Endodermal cell (in vitro differentiated cells): ENCODE results near the gene ALDH3B2. TPM values are rescaled to one million over a fixed set of nuclear protein-coding genes. Genes with fewer than 3 reads are reported as not detected.
"Not testable (repeated sequence)": the region's sequence is repeated elsewhere in the genome, so short reads cannot be mapped to it uniquely, and the experiment has no call there.

Experiments
- DNase-seq: peaks from one replicate; pipeline ENCODE4 v3.0.0-alpha.2; 2017
- H3K27ac ChIP-seq: 2 replicates; pipeline ENCODE4 v1.5.1; 2013; ENCODE audit warnings: mild to moderate bottlenecking, low read depth, low read length, moderate library complexity
- H3K27me3 ChIP-seq: 2 replicates; pipeline ENCODE4 v1.6.1; 2013; ENCODE audit warnings: mild to moderate bottlenecking, low read length, moderate library complexity; ENCODE audit not compliant: insufficient read depth, control insufficient read depth, poor library complexity, severe bottlenecking
- H3K36me3 ChIP-seq: 2 replicates; pipeline ENCODE4 v1.7.0; 2013; ENCODE audit warnings: mild to moderate bottlenecking, low read length, moderate library complexity; ENCODE audit not compliant: control insufficient read depth, insufficient read depth
- H3K4me1 ChIP-seq: one replicate; pipeline ENCODE4 v1.7.0; 2013; ENCODE audit warnings: low read length; ENCODE audit not compliant: control insufficient read depth, insufficient read depth
- H3K4me3 ChIP-seq: 2 replicates; pipeline ENCODE4 v1.5.1; 2013; ENCODE audit warnings: mild to moderate bottlenecking, low read length, moderate library complexity
- H3K9ac ChIP-seq: 2 replicates; pipeline ENCODE4 v1.6.1; 2013; ENCODE audit warnings: mild to moderate bottlenecking, low read length, moderate library complexity; ENCODE audit not compliant: poor library complexity, severe bottlenecking; ENCODE audit errors: extremely low read depth
- H3K9me3 ChIP-seq: 2 replicates; pipeline ENCODE4 v1.6.1; 2013; ENCODE audit warnings: mild to moderate bottlenecking, low read length, moderate library complexity; ENCODE audit not compliant: control insufficient read depth
- H3K27ac Mint-ChIP-seq: 2 replicates; pipeline ENCODE4 v1.8.0; 2020; ENCODE audit warnings: mixed read lengths
- H3K27me3 Mint-ChIP-seq: 2 replicates; pipeline ENCODE4 v1.8.0; 2021; ENCODE audit warnings: mild to moderate bottlenecking, mixed read lengths; ENCODE audit not compliant: insufficient read depth
- H3K36me3 Mint-ChIP-seq: 2 replicates; pipeline ENCODE4 v1.8.0; 2020; ENCODE audit warnings: low read depth, mixed read lengths
- H3K4me1 Mint-ChIP-seq: 2 replicates; pipeline ENCODE4 v1.8.0; 2020; ENCODE audit warnings: mixed read lengths
- H3K4me3 Mint-ChIP-seq: 2 replicates; pipeline ENCODE4 v1.8.0; 2020; ENCODE audit warnings: mild to moderate bottlenecking, moderate library complexity, mixed read lengths
- H3K9me3 Mint-ChIP-seq: 2 replicates; pipeline ENCODE4 v1.8.0; 2020; ENCODE audit warnings: mild to moderate bottlenecking, mixed read lengths
- WGBS, 2 experiments: methylation state at CpG; one replicate each; pipeline versions ENCODE4 v1.1.5 to v1.1.7; 2013; ENCODE audit warnings: missing lambda C conversion rate in 2 of 2, mixed read lengths in 1 of 2; ENCODE audit not compliant: insufficient coverage in 1 of 2, insufficient read length in 1 of 2; 5-methylcytosine and 5-hydroxymethylcytosine counted together
- total RNA-seq, 2 donors: library from RNA; stranded (reverse); fragmentation: NEBNext Ultra II Directional in 1 of 2; extraction: Animal tissue kit (Norgen Biotek cat#: 25700) in 1 of 2; gene quantifications; 2 replicates in 1 of 2; 3 replicates in 1 of 2; pipeline ENCODE4 v1.2.1, GENCODE V29; 2021
- TF ChIP-seq, protein P1 (sequence below): fragments of 200-600 bp; sonication (generic); conservative IDR thresholded peaks from 2 replicates; pipeline ENCODE4 v1.5.0; 2021; ENCODE audit warnings: antibody characterized with exemption, mild to moderate bottlenecking

ALDH3B2 gene
- total RNA-seq, 2 donors from 2014 or later: not detected

DNA sequence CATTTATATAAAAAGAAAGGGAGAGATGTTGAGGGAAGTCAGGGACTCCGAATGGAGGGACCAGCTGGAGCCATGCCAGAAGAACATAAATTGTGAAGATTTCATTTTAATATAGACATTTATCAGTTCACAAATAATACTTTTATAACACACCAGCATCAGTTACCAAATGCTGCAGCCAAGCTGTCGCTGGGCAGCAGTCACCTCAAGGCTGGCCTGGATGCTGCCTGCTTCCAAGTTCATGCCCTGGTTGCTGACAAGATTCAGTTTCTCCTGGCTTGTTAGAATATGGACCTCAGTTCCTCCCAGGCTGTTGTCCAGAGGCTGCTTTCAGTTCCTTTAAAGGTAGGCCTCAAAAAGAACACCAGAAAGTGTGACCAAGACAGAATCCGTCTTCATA lies 30.8 kb upstream of the ALDH3B2 start:
- peaks cover 4% of the 10 kb centered on the region for H3K9me3 Mint-ChIP-seq
- Histone ChIP-seq H3K9ac (no peak overlapping the region), H3K27ac (no peak overlapping the region), H3K27me3 (no peaks in the 10 kb centered on the region), H3K36me3 (no peaks in the 10 kb centered on the region), H3K4me1 (no peaks in the 10 kb centered on the region), H3K9me3 (no peaks in the 10 kb centered on the region), H3K4me3 (no peak overlapping the region)
- H3K4me3 Mint-ChIP-seq: no peak overlapping the region
- no peaks in the 10 kb centered on the region for H3K36me3 Mint-ChIP-seq
- peaks cover 7% of the 10 kb centered on the region for H3K27me3 Mint-ChIP-seq
- no peak for DNase-seq
- H3K27ac Mint-ChIP-seq: no peak overlapping the region
- TF ChIP-seq, protein P1, sequence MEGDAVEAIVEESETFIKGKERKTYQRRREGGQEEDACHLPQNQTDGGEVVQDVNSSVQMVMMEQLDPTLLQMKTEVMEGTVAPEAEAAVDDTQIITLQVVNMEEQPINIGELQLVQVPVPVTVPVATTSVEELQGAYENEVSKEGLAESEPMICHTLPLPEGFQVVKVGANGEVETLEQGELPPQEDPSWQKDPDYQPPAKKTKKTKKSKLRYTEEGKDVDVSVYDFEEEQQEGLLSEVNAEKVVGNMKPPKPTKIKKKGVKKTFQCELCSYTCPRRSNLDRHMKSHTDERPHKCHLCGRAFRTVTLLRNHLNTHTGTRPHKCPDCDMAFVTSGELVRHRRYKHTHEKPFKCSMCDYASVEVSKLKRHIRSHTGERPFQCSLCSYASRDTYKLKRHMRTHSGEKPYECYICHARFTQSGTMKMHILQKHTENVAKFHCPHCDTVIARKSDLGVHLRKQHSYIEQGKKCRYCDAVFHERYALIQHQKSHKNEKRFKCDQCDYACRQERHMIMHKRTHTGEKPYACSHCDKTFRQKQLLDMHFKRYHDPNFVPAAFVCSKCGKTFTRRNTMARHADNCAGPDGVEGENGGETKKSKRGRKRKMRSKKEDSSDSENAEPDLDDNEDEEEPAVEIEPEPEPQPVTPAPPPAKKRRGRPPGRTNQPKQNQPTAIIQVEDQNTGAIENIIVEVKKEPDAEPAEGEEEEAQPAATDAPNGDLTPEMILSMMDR: no peak
- WGBS, 2 experiments: 88 to 96% methylated on average over 2 of the region's 3 CpGs
- H3K4me1 Mint-ChIP-seq: peaks cover 14% of the 10 kb centered on the region

DNA sequence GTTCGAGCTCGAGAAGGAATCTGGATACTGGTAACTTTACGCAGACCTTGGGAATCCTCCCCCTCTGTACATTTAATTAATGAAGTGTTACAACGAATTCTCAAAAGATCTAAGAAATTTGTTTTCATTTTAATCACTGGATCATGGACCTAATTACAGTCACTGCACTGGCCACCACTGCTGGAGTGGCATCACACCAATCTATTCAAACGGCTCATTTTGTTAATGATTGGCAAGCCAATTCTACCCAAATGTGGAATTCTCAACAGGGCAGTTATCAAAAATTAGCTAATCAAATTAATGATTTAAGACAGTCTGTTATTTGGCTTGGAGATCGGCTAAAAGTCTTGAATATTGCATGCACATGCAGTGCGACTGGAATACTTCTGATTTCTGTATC lies 30.1 kb upstream of the ALDH3B2 start:
- no peaks in the 10 kb centered on the region for H3K36me3 Mint-ChIP-seq
- no peaks in the 10 kb centered on the region for H3K27me3 ChIP-seq
- peaks cover 4% of the 10 kb centered on the region for H3K9me3 ChIP-seq
- DNase-seq: no peak
- peaks cover 11% of the 10 kb centered on the region for H3K9me3 Mint-ChIP-seq
- peaks cover 14% of the 10 kb centered on the region for H3K4me1 Mint-ChIP-seq
- no peak overlapping the region for H3K4me3 ChIP-seq
- H3K27ac ChIP-seq: no peak overlapping the region
- no peaks in the 10 kb centered on the region for H3K4me1 ChIP-seq
- H3K27ac Mint-ChIP-seq: no peak overlapping the region
- WGBS, 2 experiments: 91 to 100% methylated on average over 1 to 7 of the region's 7 CpGs
- H3K27me3 Mint-ChIP-seq: peaks cover 4% of the 10 kb centered on the region
- H3K4me3 Mint-ChIP-seq: no peak overlapping the region
- H3K9ac ChIP-seq: no peak overlapping the region
- TF ChIP-seq, protein P1: no peak
- no peaks in the 10 kb centered on the region for H3K36me3 ChIP-seq

DNA sequence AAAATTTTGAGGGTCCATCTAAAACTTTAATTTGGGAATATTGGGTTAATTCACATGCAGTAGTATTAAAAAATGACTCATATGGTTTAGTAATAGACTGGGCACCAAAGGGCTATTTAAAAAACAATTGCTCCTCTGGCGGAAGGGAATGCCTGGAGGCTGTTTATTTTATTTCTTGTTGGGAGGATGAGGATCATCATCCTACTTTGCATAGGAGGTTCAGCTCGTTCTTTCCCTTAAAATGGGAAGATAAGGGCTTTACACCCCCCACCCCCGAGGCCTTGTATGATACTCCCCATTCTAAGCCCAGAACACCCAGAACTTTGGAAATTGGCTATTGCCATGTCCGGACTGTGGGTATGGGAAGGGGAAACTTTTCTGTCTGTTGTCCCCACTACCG lies 29.3 kb upstream of the ALDH3B2 start:
- H3K9ac ChIP-seq, H3K27me3 Mint-ChIP-seq, DNase-seq, H3K4me3 ChIP-seq, H3K4me3 Mint-ChIP-seq, H3K36me3 ChIP-seq, H3K27me3 ChIP-seq, H3K36me3 Mint-ChIP-seq, H3K4me1 ChIP-seq, H3K27ac Mint-ChIP-seq, H3K27ac ChIP-seq: not testable (repeated sequence)
- H3K9me3 ChIP-seq: peaks cover 11% of the 10 kb centered on the region
- 89 to 100% methylated on average over 1 to 4 of the region's 5 CpGs for WGBS, 2 experiments
- H3K9me3 Mint-ChIP-seq: peaks cover 19% of the 10 kb centered on the region
- H3K4me1 Mint-ChIP-seq: peaks cover 14% of the 10 kb centered on the region
- TF ChIP-seq, protein P1: peak; percentile 34
